AG09319 (cell line): ENCODE results near the gene B3GNT5.

ENCODE experiments used
- DNase-seq: peaks from one replicate; pipeline ENCODE4 v3.0.0-alpha.2; 2010; ENCODE audit warnings: low read depth; ENCODE audit errors: extremely low read depth
- TF ChIP-seq, protein P1 (sequence below): IDR thresholded peaks from 2 replicates; pipeline ENCODE4 v1.5.1; 2011; ENCODE audit warnings: low read depth, mild to moderate bottlenecking, inconsistent platforms, low read length, moderate library complexity

The B3GNT5 gene

DNA sequence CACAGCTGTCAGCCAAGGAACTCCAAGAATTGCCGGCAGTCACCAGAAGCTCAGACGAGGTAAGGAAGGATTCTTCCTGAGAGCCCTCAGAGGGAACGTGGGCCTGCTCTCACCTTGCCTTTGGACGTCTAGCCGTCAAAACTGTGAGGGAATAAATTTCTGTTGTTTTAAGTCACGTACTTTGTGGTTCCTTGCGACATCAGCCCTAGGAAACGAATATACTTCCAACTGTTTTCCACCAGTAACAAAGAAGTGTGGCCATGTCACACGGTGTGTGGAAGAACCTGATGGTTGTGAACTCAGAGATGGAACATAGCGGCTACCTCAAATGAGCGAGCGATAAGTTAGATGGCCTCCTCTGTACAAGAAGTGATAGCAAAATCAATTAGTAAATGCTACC lies 41.0 kb upstream of the B3GNT5 start:
- TF ChIP-seq, protein P1, sequence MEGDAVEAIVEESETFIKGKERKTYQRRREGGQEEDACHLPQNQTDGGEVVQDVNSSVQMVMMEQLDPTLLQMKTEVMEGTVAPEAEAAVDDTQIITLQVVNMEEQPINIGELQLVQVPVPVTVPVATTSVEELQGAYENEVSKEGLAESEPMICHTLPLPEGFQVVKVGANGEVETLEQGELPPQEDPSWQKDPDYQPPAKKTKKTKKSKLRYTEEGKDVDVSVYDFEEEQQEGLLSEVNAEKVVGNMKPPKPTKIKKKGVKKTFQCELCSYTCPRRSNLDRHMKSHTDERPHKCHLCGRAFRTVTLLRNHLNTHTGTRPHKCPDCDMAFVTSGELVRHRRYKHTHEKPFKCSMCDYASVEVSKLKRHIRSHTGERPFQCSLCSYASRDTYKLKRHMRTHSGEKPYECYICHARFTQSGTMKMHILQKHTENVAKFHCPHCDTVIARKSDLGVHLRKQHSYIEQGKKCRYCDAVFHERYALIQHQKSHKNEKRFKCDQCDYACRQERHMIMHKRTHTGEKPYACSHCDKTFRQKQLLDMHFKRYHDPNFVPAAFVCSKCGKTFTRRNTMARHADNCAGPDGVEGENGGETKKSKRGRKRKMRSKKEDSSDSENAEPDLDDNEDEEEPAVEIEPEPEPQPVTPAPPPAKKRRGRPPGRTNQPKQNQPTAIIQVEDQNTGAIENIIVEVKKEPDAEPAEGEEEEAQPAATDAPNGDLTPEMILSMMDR, result no peak
- no peak for DNase-seq

DNA sequence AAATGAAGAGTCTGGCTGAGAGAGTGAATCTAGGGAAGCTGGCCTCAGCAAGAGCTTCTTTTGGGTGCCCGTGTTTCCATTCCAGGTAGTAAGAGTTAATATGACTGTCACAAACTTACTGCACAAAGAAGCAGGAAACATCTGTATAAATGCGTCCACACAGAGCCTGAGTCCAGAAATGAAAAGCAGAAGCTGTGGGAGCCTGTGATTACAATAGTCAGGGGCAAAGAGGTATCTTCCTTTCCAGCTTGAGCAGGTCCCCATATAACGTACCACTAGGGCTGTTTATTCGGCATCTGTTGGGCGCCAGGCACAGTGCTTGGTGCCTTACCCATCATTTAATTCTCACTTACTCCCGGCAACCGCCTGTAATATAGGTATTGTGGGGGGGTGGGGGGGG lies 40.5 kb upstream of the B3GNT5 start:
- no peak for DNase-seq
- TF ChIP-seq, protein P1, result no peak

DNA sequence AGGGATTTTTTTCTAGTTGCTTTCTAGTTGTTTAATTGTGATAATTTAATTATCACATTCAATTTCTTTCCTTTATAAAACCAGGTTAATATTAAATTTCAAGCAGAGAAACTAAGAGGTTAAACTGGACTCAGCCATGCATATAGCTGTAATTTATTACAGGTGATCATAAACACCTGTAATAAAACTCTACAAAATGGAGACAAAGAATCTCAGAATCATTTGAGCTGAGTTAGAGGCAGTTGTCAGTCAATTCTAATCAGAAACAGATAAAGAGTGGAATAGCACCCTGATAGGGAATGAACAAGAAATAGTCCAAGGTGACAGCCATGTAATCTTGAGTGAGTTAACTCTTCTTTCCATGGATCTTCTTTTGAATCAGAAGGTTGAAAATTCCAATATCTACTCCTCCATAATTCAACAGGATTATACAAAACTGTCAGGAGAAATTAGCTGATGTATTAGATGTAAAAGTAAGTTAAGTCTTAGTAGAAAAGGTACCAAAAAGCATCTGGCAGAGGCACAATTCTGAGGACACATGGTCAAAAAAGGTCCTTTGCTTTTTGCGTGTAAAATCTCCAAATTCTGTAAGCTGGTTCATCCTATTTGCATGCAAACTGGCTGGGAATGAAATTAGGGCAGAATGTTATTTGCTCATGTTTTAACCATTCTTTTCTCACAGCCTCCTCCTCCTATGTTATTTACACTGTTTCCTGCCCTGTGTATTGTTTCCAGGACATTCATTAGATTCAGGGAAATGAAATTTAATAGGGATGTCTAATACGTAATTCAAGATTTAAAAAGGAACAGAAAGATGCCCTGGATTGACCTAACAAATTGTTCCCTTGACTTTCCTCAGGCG lies 39.4 kb upstream of the B3GNT5 start:
- TF ChIP-seq, protein P1, result no peak
- no peak for DNase-seq

DNA sequence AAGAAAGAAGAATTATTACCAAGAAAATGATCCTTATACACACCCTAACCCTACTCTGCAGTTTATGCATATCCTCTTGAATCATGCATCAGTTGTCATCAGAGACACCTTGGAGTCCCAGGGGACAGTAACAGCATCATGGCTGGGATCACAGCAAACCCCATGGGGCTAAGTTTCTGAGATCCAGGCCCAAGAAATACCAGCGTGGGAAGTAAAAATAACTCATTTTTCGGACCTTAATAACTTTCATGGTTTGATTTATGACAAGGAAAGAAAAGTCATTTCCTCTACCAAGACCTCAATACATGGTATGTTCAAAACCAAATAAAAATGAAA lies 38.8 kb upstream of the B3GNT5 start:
- DNase-seq, result no peak
- TF ChIP-seq, protein P1, result no peak

DNA sequence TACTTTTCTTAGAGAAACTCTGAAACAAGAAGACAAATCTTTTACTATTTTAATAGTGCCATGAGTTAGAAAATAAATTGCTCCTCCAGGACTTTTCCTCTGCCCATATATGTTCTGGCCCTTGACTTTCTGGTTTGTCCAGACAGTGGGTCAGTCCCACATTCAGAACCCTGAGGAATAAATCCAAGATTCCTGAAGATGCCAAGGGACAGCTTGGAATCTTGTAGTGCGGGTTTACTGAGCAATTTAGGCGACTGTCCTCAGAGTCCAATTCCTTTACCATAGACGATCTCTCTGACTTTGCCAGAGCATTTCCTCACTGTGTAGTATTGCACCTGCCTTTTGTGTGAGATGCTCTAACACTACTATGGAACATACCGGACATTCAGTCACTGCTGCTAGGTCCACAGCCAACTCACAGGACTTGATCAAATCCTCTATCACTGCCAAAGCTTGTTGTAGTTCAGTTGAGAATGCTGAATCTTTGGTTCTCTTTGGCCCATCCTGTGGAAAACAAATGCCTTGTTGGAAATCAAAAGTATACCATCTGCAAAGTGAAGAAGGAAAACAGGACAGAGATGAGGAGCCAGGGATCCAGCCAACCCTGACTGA lies 37.4 kb upstream of the B3GNT5 start:
- TF ChIP-seq, protein P1, result no peak
- no peak for DNase-seq

DNA sequence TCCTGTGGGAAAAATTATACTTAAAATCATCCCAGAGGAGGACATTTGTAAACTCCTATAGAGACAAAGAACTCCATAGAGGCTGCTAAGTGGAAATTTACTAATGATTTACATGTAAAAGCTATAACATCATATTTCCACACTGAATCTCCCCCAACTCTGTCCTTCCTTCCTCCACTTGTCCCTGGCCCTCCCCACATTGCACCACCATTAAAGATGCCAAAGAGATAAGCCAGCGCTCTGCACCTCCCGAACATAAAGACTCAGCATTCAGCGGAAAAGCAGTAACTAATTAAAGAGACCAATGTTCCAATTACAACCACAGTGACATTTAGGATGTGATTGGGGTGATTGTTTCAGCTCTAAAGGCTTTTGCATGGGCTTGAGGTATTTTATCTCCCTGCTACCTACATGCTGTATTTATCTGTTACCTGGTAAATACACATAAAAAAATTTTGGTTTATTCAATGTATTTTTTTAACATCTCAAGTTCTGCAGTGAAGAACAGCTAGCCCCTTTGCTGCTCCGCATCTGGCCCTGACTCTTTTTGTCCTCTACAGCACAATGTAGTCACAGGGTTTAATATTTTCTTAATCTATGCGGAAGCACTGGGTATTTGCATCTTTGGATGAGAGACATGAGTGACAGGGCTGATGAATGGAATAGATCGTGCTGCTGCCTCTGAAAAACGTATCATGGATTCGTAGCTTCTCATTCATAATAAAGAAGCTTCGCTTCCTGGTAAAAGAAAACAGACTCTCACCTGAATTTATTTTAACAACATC lies 35.3 kb upstream of the B3GNT5 start:
- no peak for DNase-seq
- TF ChIP-seq, protein P1, result no peak

DNA sequence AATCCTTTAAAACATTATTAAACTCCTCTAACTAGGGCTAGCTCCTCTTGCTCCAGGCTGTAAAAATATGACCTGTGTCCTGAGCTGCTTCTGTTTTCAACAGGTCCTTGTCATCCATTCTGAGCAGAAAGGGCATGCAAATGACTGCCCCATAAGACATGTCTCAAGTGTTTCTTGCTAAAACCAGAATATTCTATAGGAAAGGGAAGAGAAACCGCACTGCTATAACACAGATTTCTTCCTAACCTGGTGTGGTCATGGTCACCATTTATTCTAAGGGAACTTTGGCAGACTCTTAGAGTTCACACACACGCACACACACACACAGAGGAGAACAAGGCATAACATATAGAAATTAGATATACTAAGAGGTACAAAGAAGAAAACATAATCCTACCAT lies 34.2 kb upstream of the B3GNT5 start:
- TF ChIP-seq, protein P1, result no peak
- DNase-seq, result no peak
